ENCODE data around the gene SQOR. TPM values are rescaled to one million over a fixed set of nuclear protein-coding genes. Genes with fewer than 3 reads are reported as not detected.

The SQOR gene
- polyA plus RNA-seq (2013, experiment 1 of 2; ENCODE audit: insufficient read length), result 6.1 TPM
- 6.0 TPM for polyA plus RNA-seq (2013, experiment 2 of 2; ENCODE audit: insufficient read length)

- peak; percentile 38 for DNase-seq
Measured at GRCh38 chr15:45634432-45635190, at the start of gene SQOR. Gene SQOR (plus strand): TSS chr15:45635029. CDS start chr15:45658924, 23,895 bp downstream.

- no peak for DNase-seq
Measured at GRCh38 chr15:45585069-45585791, 49.6 kb upstream of the SQOR start.

- no peak for DNase-seq
Measured at GRCh38 chr15:45586125-45586524, 48.7 kb upstream of the SQOR start.

- DNase-seq, result no peak
Measured at GRCh38 chr15:45586601-45587094, 48.2 kb upstream of the SQOR start.

- DNase-seq, result peak; percentile 92
Measured at GRCh38 chr15:45587095-45587862, 47.5 kb upstream of the SQOR start, which contains the start of gene BLOC1S6. Gene BLOC1S6 (plus strand): TSS chr15:45587379. CDS start chr15:45587444, 65 bp downstream.

GRCh38 chr15:45587863-45588170 is 47.0 kb upstream of the SQOR start:
- no peak for DNase-seq

- no peak for DNase-seq
Measured at GRCh38 chr15:45588219-45588875, 46.5 kb upstream of the SQOR start.

- peak; percentile 50 for DNase-seq
Measured at GRCh38 chr15:45589256-45589655, 45.6 kb upstream of the SQOR start.

- peak; percentile 11 for DNase-seq
Measured at GRCh38 chr15:45594319-45594718, 40.5 kb upstream of the SQOR start.

GRCh38 chr15:45594835-45595530 is 39.8 kb upstream of the SQOR start:
- DNase-seq, result no peak

GRCh38 chr15:45603881-45604280 is 30.9 kb upstream of the SQOR start:
- no peak for DNase-seq

GRCh38 chr15:45604326-45604725 is 30.5 kb upstream of the SQOR start:
- no peak for DNase-seq

- no peak for DNase-seq
Measured at GRCh38 chr15:45606413-45606812, 28.4 kb upstream of the SQOR start.

GRCh38 chr15:45606841-45607240 is 28.0 kb upstream of the SQOR start:
- DNase-seq, result no peak

- DNase-seq, result peak; percentile 15
Measured at GRCh38 chr15:45611305-45611704, 23.5 kb upstream of the SQOR start.

GRCh38 chr15:45612790-45613415 is 21.9 kb upstream of the SQOR start:
- DNase-seq, result peak; percentile 29

- no peak for DNase-seq
Measured at GRCh38 chr15:45616901-45617323, 17.9 kb upstream of the SQOR start.

GRCh38 chr15:45618813-45619212 is 16.0 kb upstream of the SQOR start:
- DNase-seq, result no peak

GRCh38 chr15:45628136-45628535 is 6.7 kb upstream of the SQOR start:
- DNase-seq, result no peak

GRCh38 chr15:45630917-45631691 is 3.7 kb upstream of the SQOR start:
- DNase-seq, result peak; percentile 90

All from fibroblast of skin of scalp (primary cell).